HG03280 (cell line): ENCODE data around the gene DHX16.

ENCODE experiments used
- ATAC-seq: cut with Tn5 transposase; IDR thresholded peaks from one replicate; pipeline ENCODE4 v1.9.1; 2021; ENCODE audit warnings: mild to moderate bottlenecking, moderate library complexity; ENCODE audit not compliant: unreplicated experiment

Gene DHX16

DNA sequence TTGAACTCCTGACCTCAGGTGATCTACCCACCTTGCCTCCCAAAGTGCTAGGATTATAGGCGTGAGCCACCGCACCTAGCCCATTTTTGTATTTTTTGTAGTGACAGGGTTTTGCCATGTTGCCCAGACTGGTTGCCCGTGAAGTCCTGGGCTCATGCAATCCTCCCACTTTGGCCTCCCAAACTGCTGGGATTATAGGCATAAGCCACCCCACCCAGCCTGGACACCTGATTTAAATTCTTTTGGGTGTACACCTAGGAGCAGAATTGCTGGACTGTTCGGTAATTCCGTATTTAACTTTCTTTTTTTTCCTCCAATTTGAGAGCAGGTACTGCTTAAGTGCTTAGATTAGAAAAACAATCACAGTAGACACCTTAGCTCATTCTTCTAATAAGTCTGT is 23.6 kb upstream of the DHX16 start:
- ATAC-seq: no peak

DNA sequence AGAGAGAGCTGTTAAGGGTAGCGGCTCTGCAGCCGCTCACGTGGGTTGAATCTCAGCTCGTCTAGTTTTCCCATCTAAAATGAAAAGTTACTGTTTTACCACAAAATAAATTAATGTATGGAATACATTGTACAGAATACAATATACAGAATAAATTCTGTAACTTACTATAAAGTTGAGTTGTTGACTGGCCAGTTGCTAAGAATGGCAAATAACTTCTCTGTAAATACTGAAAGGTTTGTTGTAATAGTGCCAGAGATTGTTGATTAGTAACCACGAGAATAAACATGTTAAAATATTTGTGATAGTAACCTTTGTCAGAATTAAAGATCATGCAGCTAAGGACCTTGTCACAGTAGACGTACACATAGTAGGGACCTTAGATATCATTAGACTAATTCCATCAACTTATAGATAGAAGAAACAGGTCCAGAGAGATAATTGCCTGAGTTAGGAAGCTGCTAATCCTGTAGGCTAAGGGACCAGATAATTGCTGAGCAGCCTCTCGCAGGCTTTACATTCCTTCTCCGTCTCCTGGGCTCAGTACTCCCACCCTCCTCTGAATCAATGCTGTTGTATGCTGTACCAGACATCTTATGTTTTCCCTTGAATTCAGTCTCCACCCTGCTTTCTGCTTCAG is 18.5 kb upstream of the DHX16 start:
- ATAC-seq: no peak

DNA sequence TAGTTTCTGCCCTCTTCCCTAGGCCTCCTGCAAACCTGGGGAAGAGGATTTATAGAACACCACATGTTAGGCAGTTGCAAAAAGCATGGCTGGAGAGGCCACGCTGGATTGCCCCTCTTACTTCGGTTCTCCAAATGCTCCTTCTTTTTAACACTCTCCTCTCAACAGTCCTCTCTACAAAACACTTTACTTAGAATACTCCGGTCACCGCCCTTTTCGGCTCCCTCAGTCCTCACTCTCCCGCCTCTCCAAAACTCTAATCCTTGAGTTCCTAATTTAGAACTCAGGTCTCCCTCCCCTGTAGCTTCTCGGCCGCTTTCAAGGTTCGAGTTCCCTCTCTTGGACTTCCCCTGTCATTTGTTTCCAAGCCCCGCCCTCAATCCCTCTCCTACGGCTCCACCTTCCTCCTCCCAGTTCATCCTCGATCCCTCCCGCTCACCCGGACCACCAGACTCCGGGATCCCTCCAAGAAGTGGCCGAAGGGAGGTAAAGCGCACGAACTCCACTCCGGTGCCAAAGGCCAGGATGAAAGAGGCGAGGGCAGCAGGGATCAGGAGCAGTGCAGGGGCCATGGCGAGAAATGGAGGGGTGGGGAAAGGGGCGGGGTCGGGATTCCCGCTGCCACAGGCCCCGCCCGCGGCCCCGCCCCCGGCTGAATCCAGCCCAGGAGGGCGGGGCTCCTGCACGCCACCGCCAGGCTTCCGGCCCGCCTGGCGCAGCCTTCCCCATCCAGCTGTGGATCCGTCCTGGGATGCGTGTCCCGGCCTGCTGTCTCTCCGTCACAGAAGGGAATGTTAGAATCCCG is 17.8 kb upstream of the DHX16 start, which contains the start of gene NRM:
Gene NRM (minus strand): TSS at position 582 of the 805 bp plus-strand sequence. CDS start 10 bp downstream, at position 572.
- peak; percentile 45 for ATAC-seq

DNA sequence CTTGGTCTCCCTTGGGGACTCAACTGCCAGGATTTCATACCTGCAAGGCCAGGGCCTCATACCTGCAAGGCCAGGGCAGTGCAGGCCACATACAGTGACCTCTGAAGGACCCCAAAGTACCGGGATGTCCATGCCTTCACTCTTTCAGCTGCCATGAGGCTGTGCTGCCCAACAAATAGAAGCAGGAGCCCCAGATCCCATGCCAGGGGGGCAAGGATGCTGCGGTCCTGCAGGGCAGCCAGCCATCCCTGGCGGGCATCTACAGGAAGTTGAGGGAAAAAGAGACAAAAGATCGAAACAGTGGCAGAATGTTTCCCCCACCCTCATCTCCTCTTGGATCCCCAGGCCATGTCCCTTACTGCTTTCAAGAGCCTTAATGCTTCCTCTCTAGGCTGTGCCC is 17.2 kb upstream of the DHX16 start:
- ATAC-seq: no peak

DNA sequence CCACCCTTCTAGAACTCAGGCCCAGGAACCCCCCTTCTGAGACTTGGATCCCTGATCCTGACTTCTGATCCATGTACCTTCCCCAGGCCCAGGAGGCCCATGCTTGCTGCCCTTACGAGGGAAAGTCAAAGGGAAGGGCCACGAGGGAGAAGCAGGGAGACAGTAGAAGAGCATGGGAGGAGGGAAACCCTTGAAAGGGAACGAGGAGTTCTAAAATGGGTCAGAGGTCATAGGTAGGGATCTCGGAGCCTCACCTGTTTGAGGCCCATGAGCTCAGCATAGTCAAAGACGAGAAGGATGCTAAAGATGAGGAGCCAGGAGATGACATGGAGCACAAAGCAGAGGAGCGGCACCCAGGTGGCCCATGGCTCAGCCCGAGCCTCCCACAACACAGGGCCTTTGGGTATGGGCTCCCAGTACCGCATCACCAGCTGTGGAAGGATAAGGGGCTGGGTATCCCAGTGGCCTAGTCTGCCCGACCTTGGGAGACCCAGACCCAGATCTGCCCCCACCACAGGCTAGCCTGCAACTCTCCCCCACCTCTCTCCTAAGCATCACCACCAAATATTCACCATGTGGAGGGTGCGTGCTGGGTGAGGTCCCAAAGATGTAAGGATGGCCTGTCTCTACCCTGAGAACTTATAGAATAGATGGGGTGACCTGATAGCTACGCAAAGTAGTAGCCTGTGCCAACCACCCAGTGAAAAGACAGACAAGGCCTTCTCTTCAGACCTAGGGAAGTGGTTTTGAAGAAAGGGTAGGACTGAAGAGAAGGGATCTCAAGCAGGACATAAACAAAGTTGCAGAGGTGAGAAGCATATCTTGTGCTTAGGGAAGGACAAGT is 16.4 kb upstream of the DHX16 start:
- ATAC-seq: no peak

DNA sequence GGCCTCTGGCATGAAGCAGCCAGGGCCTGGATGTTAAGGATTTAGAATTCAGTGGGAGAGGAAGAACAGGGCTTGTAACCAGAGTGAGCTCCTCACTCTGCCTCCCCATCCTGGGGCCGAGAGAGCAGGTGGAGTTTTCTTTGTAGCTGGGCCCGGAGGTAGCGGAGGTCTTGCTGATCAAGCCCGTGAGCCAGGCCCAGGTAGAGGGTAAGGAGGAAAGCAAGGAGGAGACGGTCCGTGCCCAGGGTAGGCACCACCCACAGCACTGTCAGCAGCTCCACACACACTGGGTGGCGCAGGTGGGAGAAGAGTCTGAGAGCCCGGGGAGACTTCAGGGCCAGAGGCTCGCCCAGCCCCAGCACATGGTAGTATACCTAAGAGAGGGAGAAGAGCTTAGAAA is 15.8 kb upstream of the DHX16 start:
- no peak for ATAC-seq

DNA sequence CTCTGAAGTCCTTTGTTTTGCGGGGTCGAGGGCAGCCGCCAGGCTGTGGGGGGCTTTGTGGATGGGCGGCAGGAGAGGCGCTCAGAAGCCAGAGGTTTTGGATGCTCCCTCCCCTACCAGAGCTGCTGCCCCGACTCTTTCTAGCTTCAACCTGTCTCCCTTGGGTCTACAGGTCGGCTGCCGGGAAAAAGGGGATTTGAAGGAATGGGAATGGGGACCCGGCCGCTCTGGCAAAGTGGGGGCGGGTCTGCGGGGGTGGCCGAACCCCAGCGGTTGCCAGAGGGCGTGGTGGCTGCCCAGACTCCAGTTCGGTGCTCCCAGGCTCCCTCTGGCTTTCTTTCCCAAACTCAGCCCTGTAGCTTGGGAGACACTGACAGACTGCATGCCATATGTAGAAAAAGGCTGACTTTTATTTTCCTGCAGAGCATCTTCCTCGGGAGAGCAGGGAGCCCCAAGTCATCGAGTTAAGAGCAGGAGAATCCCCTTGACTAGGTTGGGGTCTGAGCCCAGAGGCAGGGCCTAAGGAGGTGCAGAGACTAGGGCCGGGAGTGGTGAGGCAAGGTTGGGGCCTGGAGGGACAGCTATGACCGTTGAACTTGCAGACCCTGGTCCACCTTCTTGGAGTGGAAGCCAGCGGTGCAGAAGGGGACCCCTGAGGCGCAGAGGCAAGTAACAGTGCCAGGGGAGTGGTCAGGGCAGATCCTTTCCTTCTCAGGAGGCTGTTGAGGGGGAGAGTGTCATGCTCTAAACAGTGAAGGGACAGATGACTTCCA is 15.0 kb upstream of the DHX16 start:
- ATAC-seq: no peak

DNA sequence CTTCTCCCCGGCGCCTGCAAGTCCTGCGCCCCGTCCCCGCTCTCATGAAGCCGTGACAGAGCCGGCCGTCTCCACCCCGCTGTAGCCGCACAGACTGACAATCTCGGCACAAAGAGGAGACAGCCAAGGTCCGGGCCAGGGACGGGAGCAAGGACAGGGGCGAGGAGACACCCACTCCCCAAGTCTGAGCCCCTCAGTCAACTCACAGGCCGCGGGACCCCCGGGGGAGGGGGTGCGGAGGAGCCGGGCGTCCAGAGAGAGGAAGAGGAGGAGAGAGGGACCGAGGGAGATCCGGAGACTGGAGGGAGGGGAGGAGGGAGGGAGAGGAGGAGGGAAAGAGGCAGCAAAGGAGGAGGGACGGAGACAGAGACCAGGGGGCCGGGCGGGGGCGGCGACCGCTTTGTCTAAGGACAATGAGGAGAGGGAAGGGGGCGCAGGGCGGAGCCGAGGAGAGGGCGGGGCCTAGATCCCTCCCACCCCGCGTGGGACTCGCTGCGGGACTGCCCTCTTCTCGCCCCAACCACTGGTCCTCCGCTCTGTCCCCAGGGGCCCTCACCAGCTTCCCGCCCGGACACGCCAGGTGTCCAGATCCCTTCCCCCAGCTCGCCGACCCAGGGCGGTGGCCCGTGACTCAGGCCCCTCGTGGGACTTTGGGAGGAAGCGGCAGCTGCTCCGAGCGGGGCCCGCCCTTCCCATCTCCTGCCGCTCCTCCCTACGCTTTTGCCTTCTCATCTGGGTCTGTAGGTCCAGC is 14.3 kb upstream of the DHX16 start:
- peak; percentile 39 for ATAC-seq

DNA sequence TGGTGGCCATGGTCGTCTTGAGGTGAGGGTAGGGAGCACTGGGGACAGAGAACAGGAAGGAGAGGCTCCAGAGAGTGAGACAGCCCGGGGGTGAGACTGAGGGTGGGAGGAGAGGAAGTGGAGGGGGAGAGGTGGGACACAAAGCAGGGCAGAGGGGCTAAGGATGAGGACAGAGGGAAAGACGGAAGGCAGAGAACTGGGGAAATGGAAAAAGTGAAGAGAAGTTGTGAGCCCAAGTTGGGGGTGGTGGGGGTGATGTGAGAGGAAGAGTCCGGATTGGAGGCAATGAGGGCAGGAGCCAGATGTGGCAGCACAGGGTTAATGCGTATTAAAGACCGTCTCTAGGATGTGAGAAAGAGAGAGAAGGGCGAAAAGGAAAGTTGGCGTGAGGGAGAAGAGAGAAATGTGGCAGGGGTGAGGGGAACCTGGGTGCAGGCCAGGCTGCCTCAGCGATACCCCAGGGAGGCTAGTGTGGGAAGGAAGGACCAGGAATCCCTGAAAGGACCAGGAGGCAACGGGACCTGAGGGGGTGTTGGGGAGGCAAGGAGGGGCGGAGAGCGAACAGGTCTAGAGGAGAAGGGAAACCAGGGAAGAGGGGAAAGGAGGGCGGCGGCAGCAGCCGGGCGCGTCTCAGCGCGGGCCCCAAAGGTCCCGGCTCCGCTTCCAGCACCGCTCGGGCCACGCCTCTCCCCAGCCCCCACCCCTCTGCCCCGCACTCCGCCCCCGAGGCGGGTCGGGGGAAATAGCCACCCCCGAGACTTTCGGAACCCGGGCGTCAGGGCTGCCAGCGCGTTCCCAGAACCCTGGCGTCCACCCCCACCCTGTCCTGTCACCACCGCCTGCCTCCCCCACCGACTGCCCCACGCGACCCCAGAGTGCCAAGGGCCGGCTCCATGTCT is 13.5 kb upstream of the DHX16 start, which contains the start of gene PPP1R18:
Gene PPP1R18 (minus strand): TSS at position 637 of the 899 bp plus-strand sequence. CDS start 627 bp downstream, at position 10.
- peak; percentile 25 for ATAC-seq

DNA sequence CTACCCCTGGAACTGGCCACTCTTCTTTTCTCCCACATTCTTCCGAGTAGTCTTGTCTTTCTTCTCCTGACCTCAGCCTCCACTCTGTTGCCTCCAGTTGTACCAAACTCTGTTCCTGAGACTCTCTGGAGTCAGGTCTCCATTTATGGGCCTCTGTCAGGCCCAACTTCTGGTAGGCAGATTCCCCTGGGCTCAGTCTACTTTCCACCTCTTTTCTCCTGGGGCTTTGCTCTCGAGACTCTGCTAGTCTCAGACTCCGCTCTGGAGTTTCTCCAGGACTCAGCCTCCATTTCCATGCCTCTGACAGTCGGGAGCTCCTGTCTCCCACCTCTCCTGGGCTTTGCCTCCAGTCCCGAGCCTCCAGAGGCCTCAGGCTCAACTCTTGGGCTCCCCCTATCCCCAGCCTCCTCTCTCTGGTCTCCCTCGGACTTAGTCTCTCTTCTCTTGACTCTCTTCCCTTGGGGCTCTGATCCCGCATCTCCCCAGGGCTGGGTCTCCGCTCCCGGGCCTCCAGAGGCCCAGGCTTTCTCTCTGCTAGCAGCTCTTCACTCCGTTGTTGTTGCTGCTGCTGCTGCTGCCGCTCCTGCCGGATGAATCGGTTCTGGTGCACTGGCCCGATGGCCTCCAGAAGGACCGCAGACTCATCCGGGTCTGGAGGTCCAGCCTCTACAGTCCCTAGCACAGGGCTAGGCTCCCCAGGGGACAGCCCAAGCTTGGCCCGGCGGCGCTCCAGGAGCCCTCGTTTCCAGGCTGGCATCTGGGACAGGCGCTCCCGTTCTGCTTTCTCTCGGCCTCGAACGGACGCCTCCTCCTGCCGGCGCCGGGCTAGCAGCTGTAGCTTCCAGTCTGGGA is 12.6 kb upstream of the DHX16 start:
- no peak for ATAC-seq

DNA sequence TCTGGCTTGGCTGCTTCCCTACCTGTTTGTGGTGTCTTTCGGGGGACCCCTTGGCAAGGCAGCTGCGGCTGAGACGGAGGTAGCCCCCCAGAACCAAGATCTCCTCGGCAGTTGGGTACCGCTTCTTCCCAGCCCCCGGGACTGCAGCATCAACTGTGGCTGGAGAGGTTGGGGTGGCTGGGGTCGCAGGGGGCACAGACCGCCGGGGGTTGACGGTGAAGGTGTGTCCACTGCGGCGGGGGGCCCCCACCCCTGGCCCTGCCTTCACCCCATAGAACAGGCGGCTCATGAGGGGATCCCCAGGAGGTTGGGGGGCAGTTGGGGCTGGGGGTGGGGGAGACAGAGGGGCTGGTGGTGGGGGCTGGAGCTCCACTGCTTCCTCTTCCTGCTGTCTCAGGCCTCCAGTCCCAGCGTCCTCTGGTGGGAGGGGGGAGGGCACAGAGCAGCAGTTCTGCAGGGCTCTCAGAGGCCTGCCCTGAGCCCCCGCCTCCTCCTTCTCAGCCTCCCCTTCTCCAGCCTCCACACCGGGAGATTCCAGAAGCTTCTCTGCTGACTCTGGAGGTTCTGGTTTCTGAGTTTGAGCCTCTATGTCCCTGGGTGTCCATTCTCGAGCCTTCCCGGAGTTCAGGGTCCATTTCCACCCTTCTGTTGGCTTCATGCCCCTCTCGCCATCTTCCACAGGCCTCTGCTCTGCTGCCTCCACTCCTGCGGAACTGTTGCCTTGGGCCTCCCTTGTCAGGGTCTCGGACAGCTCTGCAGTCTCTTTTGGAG is 11.8 kb upstream of the DHX16 start:
- ATAC-seq: no peak

DNA sequence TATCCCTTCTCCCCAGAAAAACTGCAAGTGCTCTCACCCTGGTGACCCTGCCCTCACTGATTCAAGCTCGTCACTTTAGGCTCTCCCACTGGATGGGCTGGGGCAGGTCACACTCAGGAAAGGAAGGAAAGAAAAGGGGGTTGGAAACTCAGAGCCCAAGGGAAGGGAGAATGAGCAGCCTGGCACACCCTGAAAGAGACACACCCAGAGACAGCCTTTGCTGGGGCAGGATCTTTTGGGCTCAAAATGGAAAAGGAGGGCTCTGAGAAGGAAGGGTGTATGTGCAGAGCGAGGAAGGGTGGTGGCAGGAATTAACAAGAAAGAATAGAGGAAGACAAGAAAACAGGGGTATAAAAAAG is 11.2 kb upstream of the DHX16 start:
- no peak for ATAC-seq

DNA sequence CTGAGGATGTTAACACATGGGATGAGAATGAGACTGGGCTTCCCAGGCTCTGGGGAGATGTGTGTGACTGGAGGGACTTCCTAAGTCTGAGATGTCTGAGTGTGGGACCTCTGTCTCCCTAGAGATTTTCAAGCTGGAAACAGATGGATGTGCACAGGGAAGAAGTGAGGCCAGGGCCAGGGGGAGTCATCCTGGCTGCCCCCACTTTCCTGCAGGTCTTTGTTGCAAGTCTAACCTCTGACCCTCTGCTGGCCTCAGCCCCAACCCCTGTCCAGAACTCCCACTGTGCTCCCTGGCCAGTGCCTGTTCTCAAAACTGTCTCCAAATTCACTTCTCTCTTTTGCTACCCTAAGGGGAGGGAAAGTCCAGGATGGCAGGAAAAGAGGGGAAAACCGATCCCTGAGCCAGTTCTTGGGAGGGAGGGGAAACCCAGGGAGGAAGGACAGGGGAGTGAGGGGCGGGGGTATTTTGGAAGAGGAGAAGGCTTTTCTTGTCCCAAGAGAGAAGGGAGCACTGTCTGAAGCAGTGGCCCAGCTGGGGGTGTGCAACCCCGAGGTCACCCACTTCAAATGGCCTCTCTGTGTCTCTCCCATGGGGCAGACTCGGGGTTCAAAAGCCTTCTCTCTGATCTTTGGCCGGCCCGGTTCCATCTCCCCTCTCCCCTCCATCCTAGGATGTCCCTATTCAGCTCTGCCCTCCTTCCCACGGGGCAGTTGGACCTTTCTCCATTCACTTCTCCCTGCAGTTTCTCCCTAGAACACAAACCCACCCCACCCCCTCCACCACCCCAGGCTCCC is 10.6 kb upstream of the DHX16 start:
- no peak for ATAC-seq

DNA sequence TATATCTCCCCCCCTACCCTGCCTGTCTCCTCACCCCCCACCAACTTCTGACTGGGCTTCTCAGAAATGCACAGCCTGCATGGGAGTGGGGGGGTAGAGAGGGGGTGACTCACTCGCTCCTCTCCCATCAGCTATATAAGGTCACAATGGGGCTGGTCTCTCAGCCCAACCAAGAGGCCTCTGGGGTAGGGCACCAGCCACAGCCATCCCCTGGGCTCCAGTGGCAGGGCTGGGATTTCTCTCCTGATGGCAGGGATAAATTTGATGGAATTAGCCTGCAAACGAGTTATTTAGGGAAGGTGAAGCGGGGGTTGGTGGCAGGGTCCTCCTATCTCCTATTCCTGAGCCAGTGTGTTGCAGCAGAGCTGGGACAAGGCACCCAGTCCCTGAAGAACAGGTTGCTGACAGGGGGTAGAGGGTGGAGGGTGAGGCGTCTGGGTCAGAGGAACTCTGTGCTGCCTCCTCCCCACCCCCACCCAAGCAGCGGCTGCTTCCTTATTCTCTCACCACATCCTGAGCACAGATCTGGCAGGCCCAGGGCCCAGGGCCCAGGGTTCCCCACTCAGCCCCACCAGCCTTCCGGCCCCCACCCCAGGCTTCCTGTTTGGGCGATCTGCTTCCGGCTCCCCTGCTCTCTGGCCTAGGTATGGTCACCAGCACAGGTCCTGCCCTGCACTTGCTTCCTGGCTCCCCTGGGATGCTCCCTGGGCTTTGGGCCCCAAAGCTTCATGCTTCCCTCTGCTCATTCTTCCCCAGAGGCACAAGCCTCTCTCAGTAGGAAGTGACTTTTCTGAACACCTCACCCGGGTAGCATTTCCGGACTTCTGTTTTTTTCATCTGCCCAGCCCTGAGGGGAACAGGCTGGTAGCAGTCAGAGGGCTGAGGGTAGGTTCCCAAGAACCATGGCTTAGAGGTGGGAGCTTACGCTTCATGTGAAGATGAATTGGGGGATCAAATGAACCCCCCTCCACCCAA is 9.6 kb upstream of the DHX16 start:
- peak; percentile 51 for ATAC-seq

DNA sequence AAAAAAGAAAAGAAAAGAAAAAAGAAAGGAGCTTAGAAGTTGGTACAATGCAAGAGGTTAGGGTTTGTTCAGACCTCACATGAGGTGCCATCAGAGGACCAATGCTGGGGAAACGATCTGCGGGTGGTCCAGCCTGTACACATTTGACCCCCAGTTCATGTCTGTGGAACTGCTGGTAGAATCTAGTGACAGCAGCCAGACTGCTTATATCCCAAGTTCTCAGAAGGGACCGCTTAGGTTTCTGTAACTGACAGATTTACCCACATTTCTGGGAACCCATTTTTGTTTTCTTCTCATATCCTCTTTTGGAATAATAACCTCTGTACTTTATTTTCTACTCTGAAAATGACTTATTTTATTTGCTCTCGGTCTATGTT is 8.9 kb upstream of the DHX16 start:
- no peak for ATAC-seq
